ENCODE results near the gene ASCL5. TPM values are rescaled to one million over a fixed set of nuclear protein-coding genes. Genes with fewer than 3 reads are reported as not detected.

Gene ASCL5
- total RNA-seq, 2 donors from 2014 or later: not detected

- Mint-ChIP-seq H3K27ac (no peak overlapping the region), H3K27me3 (peaks cover 7 to 9% of the 10 kb centered on the region in 2 donors), H3K4me3 (no peak overlapping the region), H3K4me1 (ENCODE audit: low read depth in 2 of 2) (peaks cover 0 to 4% of the 10 kb centered on the region in 2 donors), H3K9me3 (no peaks in the 10 kb centered on the region), H3K36me3 (no peaks in the 10 kb centered on the region)
- ATAC-seq (no peak), DNase-seq (ENCODE audit: low spot score) (no peak)
These were observed 11.5 kb downstream of the ASCL5 start for GRCh38 chr1:201115390-201115937.

DNA sequence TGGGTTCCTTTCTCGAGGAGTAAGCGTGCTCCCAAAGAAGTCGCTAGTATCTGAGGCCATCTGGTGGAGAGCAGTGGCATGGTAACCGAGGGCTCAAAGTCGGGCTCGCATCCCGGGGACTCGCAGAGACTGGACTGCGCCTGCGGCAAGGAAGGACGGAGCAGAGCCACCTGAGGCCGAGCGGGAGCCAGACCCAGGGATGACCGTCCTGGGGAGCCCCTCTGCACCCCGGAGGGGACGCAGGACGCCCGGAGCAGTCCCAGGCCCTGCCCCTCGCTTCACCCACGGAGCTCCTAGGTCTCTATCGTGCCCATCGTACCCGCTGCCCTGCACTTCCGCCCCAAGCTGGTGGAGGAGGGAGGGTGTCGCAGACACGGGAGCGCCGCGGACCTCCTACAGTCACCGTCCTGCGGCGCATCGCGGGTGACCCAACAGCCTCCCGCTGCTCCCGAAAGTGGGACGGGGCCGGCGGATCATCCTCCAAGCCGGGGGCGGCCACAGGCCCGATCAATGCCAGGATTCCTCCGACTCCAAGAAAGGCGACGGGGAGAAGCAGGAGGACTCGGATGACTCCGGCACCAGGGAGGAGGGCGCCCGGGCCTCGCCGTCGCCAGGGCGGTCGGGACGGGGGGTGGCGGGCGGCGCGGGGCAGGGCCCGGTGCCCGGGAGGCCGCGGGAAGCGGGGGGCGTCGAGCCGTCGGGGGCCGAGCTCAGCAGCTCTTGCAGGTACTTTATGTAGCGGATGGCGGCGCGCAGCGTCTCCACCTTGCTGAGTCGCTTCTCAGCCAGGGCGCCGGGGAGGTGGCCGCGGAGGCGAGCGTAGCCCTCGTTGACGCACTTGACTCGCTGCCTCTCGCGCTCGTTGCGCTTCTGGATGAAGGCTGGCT, 12.5 kb downstream of the ASCL5 start:
- DNase-seq (ENCODE audit: low spot score) (peak; percentile 82), ATAC-seq (peak; percentile 89 to 91)
- H3K36me3 Mint-ChIP-seq: no peaks in the 10 kb centered on the region
- H3K27ac Mint-ChIP-seq: no peak overlapping the region
- peaks cover 6 to 7% of the 10 kb centered on the region in 2 donors for H3K27me3 Mint-ChIP-seq
- no peaks in the 10 kb centered on the region for H3K9me3 Mint-ChIP-seq
- H3K4me3 Mint-ChIP-seq: peak overlapping the region; percentile 90
- peaks cover 0 to 4% of the 10 kb centered on the region in 2 donors for H3K4me1 Mint-ChIP-seq (ENCODE audit: low read depth in 2 of 2)

GRCh38 chr1:201113451-201114244, 13.3 kb downstream of the ASCL5 start:
- Mint-ChIP-seq H3K4me1 (ENCODE audit: low read depth in 2 of 2) (peaks cover 0 to 4% of the 10 kb centered on the region in 2 donors), H3K36me3 (no peaks in the 10 kb centered on the region), H3K9me3 (no peaks in the 10 kb centered on the region), H3K27ac (no peak overlapping the region), H3K4me3 (peak overlapping the region; percentile 90), H3K27me3 (peaks cover 6 to 7% of the 10 kb centered on the region in 2 donors)
- DNase-seq (ENCODE audit: low spot score): no peak
- ATAC-seq: no peak

DNA sequence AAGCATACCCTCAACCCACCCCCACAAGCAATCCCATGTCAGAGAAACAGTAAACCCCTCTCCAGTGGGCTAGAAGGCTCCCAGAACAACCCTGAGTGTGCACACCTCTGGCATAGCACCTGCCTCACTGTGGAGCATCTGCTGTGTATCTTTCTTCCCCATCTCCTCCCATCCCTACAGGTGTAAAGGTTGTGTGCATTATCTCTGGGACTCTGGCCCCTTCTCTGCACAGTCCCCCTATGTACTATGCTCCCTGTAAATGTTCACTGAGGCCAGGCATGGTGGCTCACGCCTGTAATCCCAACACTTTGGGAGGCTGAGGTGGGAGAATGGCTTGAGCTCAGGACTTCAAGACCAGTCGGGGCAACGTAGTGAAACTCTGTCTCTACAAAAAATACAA, 14.1 kb downstream of the ASCL5 start:
- Mint-ChIP-seq H3K4me3 (peak overlapping the region; percentile 3), H3K9me3 (no peaks in the 10 kb centered on the region), H3K36me3 (no peaks in the 10 kb centered on the region), H3K27ac (no peak overlapping the region), H3K4me1 (ENCODE audit: low read depth in 2 of 2) (peaks cover 0 to 4% of the 10 kb centered on the region in 2 donors), H3K27me3 (peaks cover 6% of the 10 kb centered on the region in 2 donors)
- no peak for ATAC-seq
- no peak for DNase-seq (ENCODE audit: low spot score)

- ATAC-seq (no peak), DNase-seq (ENCODE audit: low spot score) (no peak)
- Mint-ChIP-seq H3K9me3 (no peaks in the 10 kb centered on the region), H3K36me3 (no peaks in the 10 kb centered on the region), H3K27me3 (peaks cover 0 to 4% of the 10 kb centered on the region in 2 donors), H3K27ac (peak within 1 kb of the TSS in 1 of 2 donors; percentile 18), H3K4me1 (ENCODE audit: low read depth in 2 of 2) (peaks cover 0 to 4% of the 10 kb centered on the region in 2 donors), H3K4me3 (peak within 1 kb of the TSS; percentile 3)
These were observed 14.7 kb downstream of the ASCL5 start, which contains the start of gene CACNA1S for GRCh38 chr1:201112173-201112731. CACNA1S (minus strand) TSS chr1:201112426; CDS start chr1:201112339, 87 bp downstream.

GRCh38 chr1:201111672-201112071, 15.3 kb downstream of the ASCL5 start:
- no peak overlapping the region for H3K4me3 Mint-ChIP-seq
- DNase-seq (ENCODE audit: low spot score) (no peak), ATAC-seq (no peak)
- H3K36me3 Mint-ChIP-seq: no peaks in the 10 kb centered on the region
- H3K27ac Mint-ChIP-seq: peak overlapping the region in 1 of 2 donors; percentile 18
- H3K27me3 Mint-ChIP-seq: peaks cover 0 to 4% of the 10 kb centered on the region in 2 donors
- peaks cover 0 to 4% of the 10 kb centered on the region in 2 donors for H3K4me1 Mint-ChIP-seq (ENCODE audit: low read depth in 2 of 2)
- no peaks in the 10 kb centered on the region for H3K9me3 Mint-ChIP-seq

DNA sequence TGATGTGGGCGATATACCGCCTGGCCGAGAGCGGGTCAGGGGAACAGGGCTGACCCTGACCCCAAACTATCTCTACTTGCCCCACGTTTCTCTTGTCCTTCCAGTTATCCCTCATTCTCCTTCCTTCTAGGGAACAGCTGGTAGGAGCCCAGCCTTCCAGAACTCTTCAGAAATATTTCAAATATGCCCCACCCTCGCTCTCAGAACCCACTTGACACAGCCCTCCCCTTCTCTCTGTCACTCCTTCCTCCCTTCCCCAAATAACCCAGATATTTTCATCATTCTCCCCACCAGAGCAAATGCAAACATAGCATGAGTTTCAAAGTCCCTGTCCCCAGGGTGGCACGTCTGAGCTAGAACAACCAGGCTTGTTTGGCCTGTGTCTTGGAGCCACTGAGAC, 15.8 kb downstream of the ASCL5 start:
- DNase-seq (ENCODE audit: low spot score) (no peak), ATAC-seq (no peak)
- Mint-ChIP-seq H3K27me3 (peaks cover 0 to 4% of the 10 kb centered on the region in 2 donors), H3K4me1 (ENCODE audit: low read depth in 2 of 2) (peaks cover 0 to 4% of the 10 kb centered on the region in 2 donors), H3K4me3 (no peak overlapping the region), H3K9me3 (no peaks in the 10 kb centered on the region), H3K36me3 (no peaks in the 10 kb centered on the region), H3K27ac (peak overlapping the region in 1 of 2 donors; percentile 18)

GRCh38 chr1:201110616-201111015, 16.4 kb downstream of the ASCL5 start:
- no peaks in the 10 kb centered on the region for H3K9me3 Mint-ChIP-seq
- ATAC-seq (no peak), DNase-seq (ENCODE audit: low spot score) (no peak)
- H3K4me1 Mint-ChIP-seq (ENCODE audit: low read depth in 2 of 2): peaks cover 0 to 4% of the 10 kb centered on the region in 2 donors
- no peak overlapping the region for H3K27ac Mint-ChIP-seq
- H3K4me3 Mint-ChIP-seq: no peak overlapping the region
- H3K36me3 Mint-ChIP-seq: no peaks in the 10 kb centered on the region
- H3K27me3 Mint-ChIP-seq: peaks cover 0 to 4% of the 10 kb centered on the region in 2 donors

GRCh38 chr1:201110138-201110537, 16.8 kb downstream of the ASCL5 start:
- ATAC-seq: no peak
- peaks cover 0 to 4% of the 10 kb centered on the region in 2 donors for H3K4me1 Mint-ChIP-seq (ENCODE audit: low read depth in 2 of 2)
- H3K9me3 Mint-ChIP-seq: no peaks in the 10 kb centered on the region

GRCh38 chr1:201109651-201110050, 17.3 kb downstream of the ASCL5 start:
- no peaks in the 10 kb centered on the region for H3K9me3 Mint-ChIP-seq
- ATAC-seq (no peak), DNase-seq (ENCODE audit: low spot score) (no peak)

More at GRCh38 chr1:201110138-201110537, 16.8 kb downstream of the ASCL5 start:
- Mint-ChIP-seq H3K27me3 (peaks cover 0 to 4% of the 10 kb centered on the region in 2 donors), H3K36me3 (no peaks in the 10 kb centered on the region), H3K27ac (no peak overlapping the region), H3K4me3 (no peak overlapping the region)
- DNase-seq (ENCODE audit: low spot score): no peak

GRCh38 chr1:201108614-201109013, 18.4 kb downstream of the ASCL5 start:
- no peaks in the 10 kb centered on the region for H3K36me3 Mint-ChIP-seq
- ATAC-seq (no peak), DNase-seq (ENCODE audit: low spot score) (no peak)
- no peak overlapping the region for H3K4me3 Mint-ChIP-seq
- no peaks in the 10 kb centered on the region for H3K4me1 Mint-ChIP-seq (ENCODE audit: low read depth in 2 of 2)
- no peak overlapping the region for H3K27ac Mint-ChIP-seq
- no peaks in the 10 kb centered on the region for H3K9me3 Mint-ChIP-seq
- peaks cover 0 to 4% of the 10 kb centered on the region in 2 donors for H3K27me3 Mint-ChIP-seq

More at GRCh38 chr1:201109651-201110050, 17.3 kb downstream of the ASCL5 start:
- no peaks in the 10 kb centered on the region for H3K36me3 Mint-ChIP-seq
- H3K27ac Mint-ChIP-seq: no peak overlapping the region
- H3K4me3 Mint-ChIP-seq: no peak overlapping the region
- H3K27me3 Mint-ChIP-seq: peaks cover 0 to 4% of the 10 kb centered on the region in 2 donors
- peaks cover 0 to 4% of the 10 kb centered on the region in 2 donors for H3K4me1 Mint-ChIP-seq (ENCODE audit: low read depth in 2 of 2)

DNA sequence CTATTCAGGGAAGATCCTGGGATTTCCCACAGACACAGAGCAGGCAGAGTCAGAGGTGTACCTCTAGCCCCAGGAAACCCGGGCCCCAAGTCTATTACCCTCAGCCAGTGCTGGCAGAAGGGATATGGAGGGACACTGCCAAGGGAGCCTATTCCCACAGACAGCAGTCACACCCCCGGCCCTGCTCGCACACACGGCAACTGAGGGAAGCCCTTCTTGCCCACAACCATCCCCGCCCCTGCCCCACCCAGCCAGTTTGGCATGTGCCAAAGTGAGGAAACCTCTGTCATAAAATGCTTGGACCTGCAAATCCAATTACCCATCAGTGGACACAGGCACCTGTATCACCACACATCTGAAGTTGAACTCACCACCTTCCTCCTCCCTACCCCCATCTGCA, 21.3 kb downstream of the ASCL5 start:
- Mint-ChIP-seq H3K27me3 (peaks cover 0 to 3% of the 10 kb centered on the region in 2 donors), H3K27ac (no peak overlapping the region), H3K9me3 (no peaks in the 10 kb centered on the region), H3K36me3 (no peaks in the 10 kb centered on the region), H3K4me1 (ENCODE audit: low read depth in 2 of 2) (no peaks in the 10 kb centered on the region), H3K4me3 (no peak overlapping the region)
- ATAC-seq: no peak
- no peak for DNase-seq (ENCODE audit: low spot score)

GRCh38 chr1:201104141-201104540, 22.8 kb downstream of the ASCL5 start:
- no peaks in the 10 kb centered on the region for H3K36me3 Mint-ChIP-seq
- no peak for ATAC-seq
- H3K4me3 Mint-ChIP-seq: no peak overlapping the region

More at GRCh38 chr1:201104141-201104540, 22.8 kb downstream of the ASCL5 start:
- no peak for DNase-seq (ENCODE audit: low spot score)
- Mint-ChIP-seq H3K9me3 (no peaks in the 10 kb centered on the region), H3K27ac (no peak overlapping the region), H3K27me3 (peaks cover 0 to 5% of the 10 kb centered on the region in 2 donors), H3K4me1 (ENCODE audit: low read depth in 2 of 2) (no peaks in the 10 kb centered on the region)
